Measurements from ENCODE around the gene NUMA1.

Gene NUMA1

GRCh38 chr11:71998649-71999310 lies 81.6 kb downstream of the NUMA1 start, which contains the start of gene IL18BP:
Gene IL18BP (plus strand): TSS chr11:71998909. CDS start chr11:71999985, 1,076 bp downstream.
- no peak for DNase-seq (ENCODE audit: low read depth)
- H3K4me3 ChIP-seq (replicated peaks; ENCODE audit: low read depth, low read length), result no peak within 1 kb of the TSS

GRCh38 chr11:71998061-71998460 lies 82.3 kb downstream of the NUMA1 start:
- no peak for DNase-seq (ENCODE audit: low read depth)
- H3K4me3 ChIP-seq (replicated peaks; ENCODE audit: low read depth, low read length), result no peak overlapping the region
- no peak for TF ChIP-seq CTCF (IDR thresholded peaks at IDR 0.05; ENCODE audit: low read length, missing control alignments)

More at GRCh38 chr11:71998649-71999310, 81.6 kb downstream of the NUMA1 start, which contains the start of gene IL18BP:
- no peak for TF ChIP-seq CTCF (IDR thresholded peaks at IDR 0.05; ENCODE audit: low read length, missing control alignments)

- H3K4me3 ChIP-seq (replicated peaks; ENCODE audit: low read depth, low read length), result no peak overlapping the region
- no peak for DNase-seq (ENCODE audit: low read depth)
- TF ChIP-seq CTCF (IDR thresholded peaks at IDR 0.05; ENCODE audit: low read length, missing control alignments), result no peak
Observed at GRCh38 chr11:71997594-71997993, 82.7 kb downstream of the NUMA1 start.

GRCh38 chr11:71996946-71997345 lies 83.4 kb downstream of the NUMA1 start:
- DNase-seq (ENCODE audit: low read depth), result no peak
- no peak for TF ChIP-seq CTCF (IDR thresholded peaks at IDR 0.05; ENCODE audit: low read length, missing control alignments)
- no peak overlapping the region for H3K4me3 ChIP-seq (replicated peaks; ENCODE audit: low read depth, low read length)

- H3K4me3 ChIP-seq (replicated peaks; ENCODE audit: low read depth, low read length), result no peak overlapping the region
- no peak for TF ChIP-seq CTCF (IDR thresholded peaks at IDR 0.05; ENCODE audit: low read length, missing control alignments)
- DNase-seq (ENCODE audit: low read depth), result no peak
Observed at GRCh38 chr11:71996517-71996916, 83.8 kb downstream of the NUMA1 start.

- DNase-seq (ENCODE audit: low read depth), result no peak
- H3K4me3 ChIP-seq (replicated peaks; ENCODE audit: low read depth, low read length), result no peak overlapping the region
- TF ChIP-seq CTCF (IDR thresholded peaks at IDR 0.05; ENCODE audit: low read length, missing control alignments), result no peak
Observed at GRCh38 chr11:71995726-71996291, 84.5 kb downstream of the NUMA1 start.

- no peak overlapping the region for H3K4me3 ChIP-seq (replicated peaks; ENCODE audit: low read depth, low read length)
- TF ChIP-seq CTCF (IDR thresholded peaks at IDR 0.05; ENCODE audit: low read length, missing control alignments), result no peak
- DNase-seq (ENCODE audit: low read depth), result no peak
Observed at GRCh38 chr11:71994786-71995185, 85.6 kb downstream of the NUMA1 start.

All from fibroblast of pulmonary artery (primary cell).